ENCODE measurements around the gene WNT10A. TPM values are rescaled to one million over a fixed set of nuclear protein-coding genes. Genes with fewer than 3 reads are reported as not detected.

Gene WNT10A
- total RNA-seq, 1 experiment from 2014 or later = 0.47 TPM

GRCh38 chr2:218894151-218894879 lies 13.7 kb downstream of the WNT10A start:
- Histone ChIP-seq H3K27ac (ENCODE audit: low read depth, low read length, poor library complexity, severe bottlenecking) (no peak overlapping the region), H3K27me3 (replicated peaks; ENCODE audit: insufficient read depth, low read depth, low read length, poor library complexity) (peaks cover 24% of the 10 kb centered on the region), H3K4me1 (ENCODE audit: insufficient read depth, low read length, poor library complexity, severe bottlenecking) (peaks cover 30% of the 10 kb centered on the region), H3K9me3 (ENCODE audit: low read depth, low read length, poor library complexity, severe bottlenecking) (no peaks in the 10 kb centered on the region), H3K4me3 (ENCODE audit: low read depth, low read length, poor library complexity, severe bottlenecking) (no peak overlapping the region), H3K36me3 (ENCODE audit: insufficient read depth, low read length, poor library complexity, severe bottlenecking) (no peaks in the 10 kb centered on the region)
- POLR2A ChIA-PET (ENCODE audit: low non-redundant PET) = no interaction called here
- DNase-seq (ENCODE audit: low spot score) = no peak
- TF ChIP-seq EZH2 (IDR thresholded peaks at IDR 0.05; ENCODE audit: borderline replicate concordance, low read depth, low read length, poor library complexity, severe bottlenecking) (no peak), CTCF (conservative IDR thresholded peaks at IDR 0.05; ENCODE audit: low read depth, low read length) (no peak)
- CTCF ChIA-PET = no interaction called here
- no TSS peak for BruUV-seq (replicated peaks)
- intact Hi-C loops (cut with micrococcal nuclease; ENCODE audit: unreplicated experiment) = no loop called here

GRCh38 chr2:218894880-218895157 lies 14.2 kb downstream of the WNT10A start:
- intact Hi-C loops (cut with micrococcal nuclease; ENCODE audit: unreplicated experiment) = no loop called here

GRCh38 chr2:218895326-218895725 lies 14.7 kb downstream of the WNT10A start:
- Histone ChIP-seq H3K4me1 (ENCODE audit: insufficient read depth, low read length, poor library complexity, severe bottlenecking) (peaks cover 30% of the 10 kb centered on the region), H3K9me3 (ENCODE audit: low read depth, low read length, poor library complexity, severe bottlenecking) (no peaks in the 10 kb centered on the region), H3K36me3 (ENCODE audit: insufficient read depth, low read length, poor library complexity, severe bottlenecking) (no peaks in the 10 kb centered on the region), H3K27me3 (replicated peaks; ENCODE audit: insufficient read depth, low read depth, low read length, poor library complexity) (peaks cover 31% of the 10 kb centered on the region), H3K27ac (ENCODE audit: low read depth, low read length, poor library complexity, severe bottlenecking) (no peak overlapping the region), H3K4me3 (ENCODE audit: low read depth, low read length, poor library complexity, severe bottlenecking) (no peak overlapping the region)
- no TSS peak for BruUV-seq (replicated peaks)
- CTCF ChIA-PET = interaction anchor here (4.3 kb wide), 1 partner anchor 19 kb away, joined by 54 read pairs; no protein-coding TSS in a partner anchor
- intact Hi-C loops (cut with micrococcal nuclease; ENCODE audit: unreplicated experiment) = no loop called here
- POLR2A ChIA-PET (ENCODE audit: low non-redundant PET) = no interaction called here
- no peak for DNase-seq (ENCODE audit: low spot score)
- TF ChIP-seq CTCF (conservative IDR thresholded peaks at IDR 0.05; ENCODE audit: low read depth, low read length) = no peak
- TF ChIP-seq EZH2 (IDR thresholded peaks at IDR 0.05; ENCODE audit: borderline replicate concordance, low read depth, low read length, poor library complexity, severe bottlenecking) = no peak

More at GRCh38 chr2:218894880-218895157, 14.2 kb downstream of the WNT10A start:
- TF ChIP-seq EZH2 (IDR thresholded peaks at IDR 0.05; ENCODE audit: borderline replicate concordance, low read depth, low read length, poor library complexity, severe bottlenecking) = no peak
- TF ChIP-seq CTCF (conservative IDR thresholded peaks at IDR 0.05; ENCODE audit: low read depth, low read length) = no peak
- no TSS peak for BruUV-seq (replicated peaks)
- DNase-seq (ENCODE audit: low spot score) = no peak
- H3K4me1 ChIP-seq (ENCODE audit: insufficient read depth, low read length, poor library complexity, severe bottlenecking) = peaks cover 30% of the 10 kb centered on the region
- H3K4me3 ChIP-seq (ENCODE audit: low read depth, low read length, poor library complexity, severe bottlenecking) = no peak overlapping the region
- ChIA-PET POLR2A (ENCODE audit: low non-redundant PET) (no interaction called here), CTCF (no interaction called here)
- no peak overlapping the region for H3K27ac ChIP-seq (ENCODE audit: low read depth, low read length, poor library complexity, severe bottlenecking)
- no peaks in the 10 kb centered on the region for H3K9me3 ChIP-seq (ENCODE audit: low read depth, low read length, poor library complexity, severe bottlenecking)
- peaks cover 29% of the 10 kb centered on the region for H3K27me3 ChIP-seq (replicated peaks; ENCODE audit: insufficient read depth, low read depth, low read length, poor library complexity)
- no peaks in the 10 kb centered on the region for H3K36me3 ChIP-seq (ENCODE audit: insufficient read depth, low read length, poor library complexity, severe bottlenecking)

Data from A673 (cell line).